Thymus (tissue), 11 donors: ENCODE results near the gene NUP43. TPM values are rescaled to one million over a fixed set of nuclear protein-coding genes. Genes with fewer than 3 reads are reported as not detected.
"Not testable (repeated sequence)": the region's sequence is repeated elsewhere in the genome, so short reads cannot be mapped to it uniquely, and the experiment has no call there.

Source experiments
- DNase-seq, 9 donors: peaks; one replicate each; pipeline ENCODE4 v3.0.0-alpha.2; 2013; ENCODE audit warnings: low spot score in 9 of 9, low read depth in 6 of 9, missing footprints in 1 of 9
- H3K27ac ChIP-seq, 2 donors: one replicate each; pipeline ENCODE4 v1.5.1; 2013; ENCODE audit warnings: control low read depth in 1 of 2, low read depth in 1 of 2, low read length in 1 of 2, mild to moderate bottlenecking in 1 of 2, moderate library complexity in 1 of 2
- H3K27me3 ChIP-seq, 2 donors: one replicate each; pipeline ENCODE4 v1.5.1; 2013; ENCODE audit warnings: low read length in 1 of 2; ENCODE audit not compliant: control insufficient read depth in 2 of 2, insufficient read depth in 1 of 2
- H3K36me3 ChIP-seq, 2 donors: one replicate each; pipeline ENCODE4 v1.5.1; 2013; ENCODE audit warnings: low read length in 1 of 2, mild to moderate bottlenecking in 1 of 2, moderate library complexity in 1 of 2; ENCODE audit not compliant: control insufficient read depth in 2 of 2, insufficient read depth in 2 of 2
- H3K4me1 ChIP-seq, 2 donors: one replicate each; pipeline ENCODE4 v1.5.1; 2013; ENCODE audit warnings: low read length in 2 of 2; ENCODE audit not compliant: control insufficient read depth in 2 of 2, insufficient read depth in 2 of 2
- H3K4me3 ChIP-seq, 2 donors: one replicate each; pipeline ENCODE4 v1.5.1; 2013; ENCODE audit warnings: low read length in 2 of 2, control low read depth in 1 of 2, mild to moderate bottlenecking in 1 of 2
- H3K9me3 ChIP-seq, 2 donors: one replicate each; pipeline ENCODE4 v1.5.1; 2013; ENCODE audit warnings: low read length in 1 of 2, mild to moderate bottlenecking in 1 of 2; ENCODE audit not compliant: control insufficient read depth in 2 of 2, insufficient read depth in 1 of 2
- WGBS: extraction: QIAGEN DNeasy Blood & Tissue Kit; methylation state at CpG from one replicate; pipeline ENCODE4 v1.1.7; 2013; 5-methylcytosine and 5-hydroxymethylcytosine counted together
- polyA plus RNA-seq: library from polyadenylated mRNA; stranded (reverse); fragments of 200-250 nt; gene quantifications from one replicate; pipeline ENCODE4 v1.2.3, GENCODE V29; 2013
- total RNA-seq: library from RNA; stranded (reverse); fragments of 120-200 nt; gene quantifications from one replicate; pipeline ENCODE4 v1.2.4, GENCODE V29; 2013
- donor health status: healthy.

The NUP43 gene
- total and polyA plus RNA-seq, 2 donors, result 20.6 to 20.8 TPM

DNA sequence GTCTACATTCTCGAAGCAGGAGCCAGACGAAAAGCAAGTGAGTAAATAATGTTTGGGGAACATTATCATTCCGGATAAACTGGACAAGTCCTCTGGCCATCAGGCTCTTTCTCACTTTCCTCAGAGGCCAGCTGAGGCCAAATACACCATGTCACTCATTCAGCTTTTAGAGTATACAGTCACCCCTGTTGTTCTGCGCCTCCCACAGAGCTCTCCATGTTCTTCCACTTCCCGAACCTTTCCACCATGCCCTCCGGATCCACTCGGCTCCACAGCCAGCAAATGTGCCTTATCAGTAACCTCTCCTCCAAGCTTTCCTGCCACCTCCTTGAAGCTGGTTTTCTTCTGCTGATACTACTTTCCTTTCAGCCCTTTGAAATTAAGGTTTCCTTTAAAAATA, 60.1 kb downstream of the NUP43 start:
- Histone ChIP-seq H3K4me1 (no peaks in the 10 kb centered on the region), H3K4me3 (no peak overlapping the region), H3K36me3 (peaks cover 29 to 54% of the 10 kb centered on the region in 2 donors), H3K27ac (no peak overlapping the region), H3K9me3 (no peaks in the 10 kb centered on the region), H3K27me3 (no peaks in the 10 kb centered on the region)
- WGBS, result 97% methylated on average over 7 of the region's 7 CpGs
- no peak for DNase-seq

GRCh38 chr6:149683256-149683859, 63.0 kb downstream of the NUP43 start:
- H3K36me3 ChIP-seq, result peaks cover 24 to 47% of the 10 kb centered on the region in 2 donors
- H3K27me3 ChIP-seq, result no peaks in the 10 kb centered on the region
- no peak overlapping the region for H3K27ac ChIP-seq

DNA sequence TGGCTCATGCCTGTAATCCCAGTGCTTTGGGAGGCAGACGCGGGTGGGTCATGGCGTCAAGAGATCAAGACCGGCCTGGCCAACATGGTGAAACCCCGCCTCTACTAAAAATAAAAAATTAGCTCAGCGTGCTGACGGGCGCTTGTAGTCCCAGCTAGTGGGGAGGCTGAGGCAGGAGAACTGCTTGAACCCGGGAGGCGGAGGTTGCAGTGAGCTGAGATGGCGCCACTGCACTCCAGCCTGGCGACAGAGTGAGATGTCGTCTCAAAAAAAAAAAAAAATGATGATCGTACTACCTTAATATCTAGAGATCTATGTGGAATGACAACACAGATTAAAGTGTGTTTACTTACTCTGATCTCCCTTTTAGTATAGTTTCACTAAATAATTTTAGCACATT, 64.5 kb downstream of the NUP43 start:
- H3K27me3 ChIP-seq, H3K4me1 ChIP-seq, DNase-seq, H3K4me3 ChIP-seq, H3K9me3 ChIP-seq, H3K27ac ChIP-seq: not testable (repeated sequence)
- 97% methylated on average over 14 of the region's 14 CpGs for WGBS
- H3K36me3 ChIP-seq, result peaks cover 29 to 42% of the 10 kb centered on the region in 2 donors

More at GRCh38 chr6:149683256-149683859, 63.0 kb downstream of the NUP43 start:
- no peak overlapping the region for H3K4me3 ChIP-seq
- H3K9me3 ChIP-seq, result no peaks in the 10 kb centered on the region
- WGBS, result 96% methylated on average over 4 of the region's 4 CpGs
- H3K4me1 ChIP-seq, result no peaks in the 10 kb centered on the region
- no peak for DNase-seq

DNA sequence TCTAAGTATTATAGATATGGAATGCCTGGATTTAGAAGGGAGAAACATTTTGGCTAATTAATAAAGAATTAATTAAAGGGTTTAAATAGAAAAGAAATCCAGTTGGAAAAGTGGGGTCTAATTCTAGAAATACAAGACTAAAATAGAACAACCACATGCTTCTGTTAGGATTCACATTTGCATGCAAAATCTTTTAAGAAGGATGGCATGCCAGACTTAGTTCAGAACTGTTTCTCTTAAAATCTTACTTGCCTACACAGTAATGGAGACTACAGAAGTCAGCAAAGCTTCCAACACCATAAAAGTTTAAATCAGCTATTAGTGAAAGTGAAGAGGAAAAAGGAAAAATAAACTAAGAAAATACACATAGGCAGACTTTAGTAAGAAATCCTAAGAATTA, 65.1 kb downstream of the NUP43 start:
- no peak for DNase-seq
- Histone ChIP-seq H3K27ac (no peak overlapping the region), H3K36me3 (peaks cover 30 to 41% of the 10 kb centered on the region in 2 donors), H3K9me3 (no peaks in the 10 kb centered on the region), H3K4me3 (no peak overlapping the region), H3K27me3 (no peaks in the 10 kb centered on the region), H3K4me1 (no peaks in the 10 kb centered on the region)

GRCh38 chr6:149680503-149680902, 65.8 kb downstream of the NUP43 start:
- Histone ChIP-seq H3K36me3 (peaks cover 33 to 44% of the 10 kb centered on the region in 2 donors), H3K27me3 (no peaks in the 10 kb centered on the region), H3K4me1 (no peaks in the 10 kb centered on the region), H3K27ac (no peak overlapping the region), H3K9me3 (no peaks in the 10 kb centered on the region), H3K4me3 (no peak overlapping the region)
- no peak for DNase-seq
- 90% methylated on average over 1 of the region's 1 CpG for WGBS

Other genes starting within 250 kb of the NUP43 start
- 37.4 TPM for gene PPIL4, start 200.5 kb downstream of the NUP43 start, total RNA-seq
- gene PPIL4, start 200.5 kb downstream of the NUP43 start, polyA plus RNA-seq, result 39.2 TPM
- 17.8 TPM for gene GINM1, start 180.2 kb downstream of the NUP43 start, total RNA-seq
- 45.0 TPM for gene GINM1, start 180.2 kb downstream of the NUP43 start, polyA plus RNA-seq
- 24.0 TPM for gene KATNA1, start 97.8 kb downstream of the NUP43 start, total RNA-seq
- 23.3 TPM for gene KATNA1, start 97.8 kb downstream of the NUP43 start, polyA plus RNA-seq
- gene LATS1, start 28.4 kb downstream of the NUP43 start, total RNA-seq, result 12.1 TPM
- 11.2 TPM for gene LATS1, start 28.4 kb downstream of the NUP43 start, polyA plus RNA-seq
- 70.6 TPM for gene PCMT1, start 3.2 kb upstream of the NUP43 start, total RNA-seq
- gene PCMT1, start 3.2 kb upstream of the NUP43 start, polyA plus RNA-seq, result 60.3 TPM
- gene LRP11, start 117.8 kb upstream of the NUP43 start, total RNA-seq, result 2.0 TPM
- 10.3 TPM for gene LRP11, start 117.8 kb upstream of the NUP43 start, polyA plus RNA-seq
- 0.05 TPM for gene RAET1E, start 151.6 kb upstream of the NUP43 start, total RNA-seq
- gene RAET1E, start 151.6 kb upstream of the NUP43 start, polyA plus RNA-seq, result 0.59 TPM
- gene RAET1G, start 176.6 kb upstream of the NUP43 start, total RNA-seq, result not detected
- 0.64 TPM for gene RAET1G, start 176.6 kb upstream of the NUP43 start, polyA plus RNA-seq
- 0.66 TPM for gene ULBP2, start 195.5 kb upstream of the NUP43 start, total RNA-seq
- 2.3 TPM for gene ULBP2, start 195.5 kb upstream of the NUP43 start, polyA plus RNA-seq
- 0.19 TPM for gene ULBP1, start 217.4 kb upstream of the NUP43 start, total RNA-seq
- 0.68 TPM for gene ULBP1, start 217.4 kb upstream of the NUP43 start, polyA plus RNA-seq